HG03135 (cell line): Measurements from ENCODE around the gene ACADVL.
"Not testable (repeated sequence)": the region's sequence is repeated elsewhere in the genome, so short reads cannot be mapped to it uniquely, and the experiment has no call there.

Experiments
- ATAC-seq: cut with Tn5 transposase; IDR thresholded peaks from one replicate; pipeline ENCODE4 v1.9.1; 2021; ENCODE audit warnings: mild to moderate bottlenecking, moderate library complexity; ENCODE audit not compliant: unreplicated experiment

Gene ACADVL

DNA sequence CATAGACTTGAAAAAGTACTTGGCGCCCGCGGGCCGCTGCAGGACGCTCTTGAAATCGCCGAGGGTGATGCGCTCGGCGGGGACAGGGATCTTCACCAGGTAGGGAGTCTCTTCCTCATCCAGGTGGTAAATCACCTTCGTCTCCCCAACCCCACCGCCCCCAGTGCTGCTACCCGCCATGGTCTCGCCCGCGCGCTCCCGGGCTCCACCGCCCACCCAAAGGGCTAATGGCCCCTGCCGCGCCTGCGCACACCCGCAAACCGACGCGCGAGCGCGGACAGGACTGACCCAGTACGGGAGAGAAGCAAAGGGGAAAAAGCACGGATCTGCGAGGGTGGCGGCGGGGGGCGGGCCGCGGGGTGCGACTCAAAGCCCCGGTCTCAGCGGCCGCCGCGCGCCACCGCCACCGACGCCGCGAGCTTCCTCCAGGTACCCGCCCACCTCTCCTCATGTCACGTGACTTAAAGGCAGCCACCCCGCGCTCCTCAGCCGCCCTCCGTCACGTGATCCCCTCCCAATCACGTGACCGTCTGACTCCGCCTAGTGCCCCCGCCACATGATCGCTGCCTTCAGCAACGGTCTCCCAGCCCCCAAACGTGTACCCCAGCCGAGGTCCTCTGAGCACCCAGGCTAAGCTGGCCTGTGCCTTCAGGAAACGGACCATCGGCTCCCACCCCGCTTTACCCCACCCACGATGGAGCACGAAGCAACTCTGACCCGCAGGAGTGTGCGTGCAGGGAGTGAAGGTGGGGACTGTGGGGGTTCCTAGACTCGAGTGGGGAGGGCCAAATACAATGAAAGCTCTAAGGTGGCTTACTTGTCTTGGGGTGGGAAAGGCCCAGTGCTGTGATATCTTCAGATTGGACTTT is 14.6 kb downstream of the ACADVL start, which contains the start of gene DVL2:
DVL2 (minus strand) TSS at position 435 of the 869 bp plus-strand sequence; CDS start at position 180, 255 bp downstream.
- ATAC-seq: peak; percentile 48

DNA sequence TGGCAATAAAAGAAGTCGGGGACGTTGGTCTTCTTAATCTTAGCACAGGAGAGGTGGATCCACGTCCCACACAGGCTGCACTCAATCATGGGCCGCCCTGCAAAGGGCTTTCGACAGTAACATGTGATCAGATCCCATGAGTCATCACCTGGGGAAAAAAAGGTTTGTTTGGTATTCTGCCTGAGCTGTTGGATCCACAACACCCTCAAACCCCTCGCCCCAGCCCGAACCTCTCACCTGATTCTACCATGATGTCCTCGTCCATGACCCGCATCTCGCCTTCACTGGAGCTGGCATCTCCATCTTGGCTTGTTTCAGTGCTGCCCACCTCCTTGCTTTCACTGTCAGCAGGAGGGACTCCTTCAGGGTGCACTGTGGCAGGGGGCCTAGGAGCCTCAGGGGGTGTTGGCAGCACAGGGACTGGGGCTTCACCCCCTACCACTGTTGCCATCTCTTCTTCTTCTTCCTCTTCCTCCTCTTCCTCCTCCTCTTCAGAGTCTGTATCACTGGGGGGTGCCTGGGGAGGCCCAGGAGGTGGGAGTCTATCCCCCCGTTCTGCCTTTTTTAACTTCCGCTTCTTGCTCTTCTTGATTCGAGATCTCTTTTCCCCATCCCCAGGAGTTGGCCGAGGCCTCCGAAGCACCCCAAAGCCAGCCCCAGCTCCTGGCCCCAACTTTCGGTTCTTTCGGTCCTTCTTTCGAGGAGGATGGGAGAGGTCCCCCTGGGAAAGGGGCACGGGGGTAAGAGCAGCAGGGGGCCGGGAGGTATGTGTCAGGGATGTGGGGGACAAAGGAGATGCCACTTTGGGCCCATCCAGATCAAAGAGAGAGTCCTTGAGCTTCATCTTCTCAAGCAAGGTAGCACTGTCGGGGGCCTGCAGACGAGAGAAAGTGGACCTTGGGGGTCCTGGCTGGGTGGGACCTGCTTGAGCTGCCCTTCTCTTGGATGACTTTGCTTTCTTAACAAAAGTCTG is 16.2 kb downstream of the ACADVL start:
- ATAC-seq: no peak

DNA sequence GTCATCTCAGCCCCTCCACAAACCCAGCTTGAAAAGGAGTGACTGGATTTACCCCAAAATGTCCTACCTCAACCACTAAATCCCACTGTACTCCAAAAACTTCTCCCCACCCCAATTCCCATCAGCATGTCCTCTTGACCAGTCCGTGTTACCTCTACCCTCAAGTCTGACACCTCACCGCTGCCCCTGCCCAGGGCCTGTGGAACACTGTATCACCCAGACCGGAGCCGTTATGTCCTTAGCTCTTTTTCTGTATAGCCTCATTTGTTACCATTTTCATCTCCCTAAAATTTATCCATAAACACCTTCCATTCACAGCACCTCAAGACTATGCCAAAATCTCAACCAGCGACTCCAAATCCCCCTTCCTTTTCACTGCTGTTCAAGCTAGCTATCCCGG is 17.1 kb downstream of the ACADVL start:
- ATAC-seq: no peak

DNA sequence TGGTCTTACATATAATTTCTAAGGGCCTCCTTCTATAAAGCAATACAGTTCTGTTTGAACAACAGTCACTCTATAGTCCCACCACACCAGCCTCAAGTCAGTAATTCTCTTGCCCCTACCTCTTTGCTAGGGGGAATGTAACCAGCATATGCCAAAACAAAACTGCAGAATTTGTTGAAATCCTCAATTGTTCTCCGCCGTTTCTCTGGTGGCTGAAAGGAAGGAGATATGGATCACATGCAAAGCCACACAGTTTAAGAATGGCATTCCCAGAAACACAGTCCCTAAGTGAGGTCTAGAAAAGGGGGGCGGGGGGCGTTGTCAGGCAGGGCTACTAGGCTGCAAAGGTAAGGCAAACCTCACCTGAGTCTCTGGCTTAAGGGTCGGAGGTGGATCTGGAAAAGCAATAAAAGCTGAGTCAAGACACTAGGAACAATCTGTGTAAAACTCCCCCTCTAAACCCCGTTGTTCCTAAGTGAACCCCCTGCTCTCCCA is 17.6 kb downstream of the ACADVL start:
- ATAC-seq: no peak

DNA sequence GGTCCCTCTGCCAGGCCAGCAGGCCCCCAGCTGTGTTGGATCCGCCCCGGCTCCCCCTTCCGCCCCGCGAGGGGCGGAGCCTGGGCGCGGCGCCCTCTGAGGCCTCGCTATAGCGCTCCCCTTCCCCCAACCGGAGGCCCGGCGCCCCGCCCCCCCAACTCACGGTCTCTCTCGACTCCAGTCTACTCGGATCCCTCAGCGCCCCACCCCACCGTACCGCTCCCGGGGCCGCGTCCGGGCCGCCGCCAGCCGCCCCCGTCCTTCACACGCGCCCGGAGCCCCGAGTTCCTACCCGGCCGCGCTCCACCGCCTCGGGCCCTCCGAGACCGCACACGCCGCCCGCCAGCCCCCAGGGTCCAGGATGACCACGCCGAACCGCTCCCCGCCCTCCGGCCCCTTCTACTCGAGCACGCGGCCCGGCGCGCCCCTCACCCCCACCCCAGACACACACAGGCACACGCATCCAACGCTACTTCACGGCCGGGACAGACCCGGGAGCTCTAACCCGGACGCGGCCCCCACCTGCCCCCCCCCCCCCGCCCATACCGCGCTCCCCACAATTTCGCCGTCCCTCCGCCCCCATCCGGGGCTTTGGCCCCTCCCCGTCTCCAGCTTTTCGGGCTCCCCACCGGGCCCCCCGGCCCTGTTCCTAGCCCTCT is 18.2 kb downstream of the ACADVL start:
- no peak for ATAC-seq

DNA sequence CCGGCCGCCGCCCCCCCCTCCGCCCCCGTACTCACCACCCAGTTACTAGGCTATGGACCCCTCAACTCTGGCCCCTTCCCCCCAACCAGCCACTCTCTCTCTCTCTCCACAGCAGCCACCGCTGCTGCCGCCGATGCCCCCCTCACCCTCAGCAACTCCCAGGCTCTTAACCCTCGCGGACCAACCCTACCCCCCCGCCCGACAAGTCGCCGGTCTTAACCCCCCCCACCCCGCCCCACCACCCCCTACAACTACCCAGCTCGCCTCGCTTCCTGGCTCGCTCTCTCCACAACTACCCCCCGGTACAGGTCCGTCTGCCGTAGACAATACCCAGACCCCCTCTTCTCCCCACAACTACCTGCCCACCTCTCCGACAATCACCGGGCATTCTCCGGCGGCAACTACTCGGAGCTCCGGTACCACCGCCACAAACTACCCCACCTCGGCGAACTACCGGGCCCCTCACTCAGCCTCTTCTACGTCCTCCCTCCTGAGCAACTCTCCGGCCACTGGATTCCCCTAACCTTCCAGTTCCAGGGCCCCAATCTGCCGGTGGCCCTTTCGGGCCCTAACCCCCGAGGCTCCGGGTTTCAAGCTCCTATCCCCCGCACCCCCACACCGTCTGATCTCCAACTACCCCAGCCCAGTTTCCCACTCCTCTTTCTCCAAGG is 18.8 kb downstream of the ACADVL start:
- no peak for ATAC-seq

DNA sequence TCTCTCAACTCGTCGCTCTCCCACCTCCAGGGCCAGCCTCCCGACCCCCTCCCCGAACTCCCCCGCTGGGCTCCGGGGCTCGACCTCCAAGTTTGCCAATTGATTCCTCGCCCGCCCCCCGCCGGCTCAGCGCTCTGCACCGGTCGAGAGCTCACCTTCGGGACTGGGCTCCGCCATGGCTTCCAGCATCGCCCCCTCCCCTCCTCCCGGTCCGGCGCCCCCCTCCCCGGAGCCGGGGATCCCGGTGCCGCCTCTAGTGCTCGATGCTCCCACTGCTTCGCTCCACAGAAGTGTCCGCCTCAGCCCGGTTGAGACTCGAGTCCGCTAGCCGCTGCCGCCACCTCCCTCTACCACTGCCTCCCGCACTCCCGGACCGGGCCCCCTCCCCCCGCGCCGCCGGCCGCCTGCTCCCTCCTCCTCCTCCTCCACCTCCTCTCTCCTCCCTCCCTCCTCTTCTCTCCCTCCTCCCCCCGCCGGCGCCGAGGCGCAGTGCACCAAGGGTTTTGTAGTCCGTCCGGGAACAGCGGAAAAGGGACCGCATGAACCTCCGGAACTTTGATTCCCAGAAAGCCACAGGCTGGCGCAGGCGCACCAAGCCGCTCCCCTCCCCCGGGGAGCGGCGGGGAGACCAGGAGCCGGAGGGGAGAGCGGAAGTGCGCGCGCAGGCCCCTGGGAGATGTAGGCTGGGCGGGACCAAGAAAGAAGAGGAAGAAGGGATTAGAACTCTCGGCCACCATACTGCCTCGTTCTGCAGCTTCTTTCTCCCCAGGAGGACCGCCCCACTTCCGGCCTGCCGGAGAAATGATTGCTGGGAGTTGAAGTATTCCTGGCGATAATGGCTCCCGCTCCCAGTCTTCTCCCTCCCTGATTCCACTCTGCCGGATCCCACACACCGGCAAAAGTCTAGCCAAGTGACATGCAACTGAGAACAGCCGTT is 19.6 kb downstream of the ACADVL start, which contains the start of gene PHF23:
PHF23 (minus strand) TSS at position 367 of the 937 bp plus-strand sequence; CDS start at position 189, 178 bp downstream.
- ATAC-seq: peak; percentile 44

DNA sequence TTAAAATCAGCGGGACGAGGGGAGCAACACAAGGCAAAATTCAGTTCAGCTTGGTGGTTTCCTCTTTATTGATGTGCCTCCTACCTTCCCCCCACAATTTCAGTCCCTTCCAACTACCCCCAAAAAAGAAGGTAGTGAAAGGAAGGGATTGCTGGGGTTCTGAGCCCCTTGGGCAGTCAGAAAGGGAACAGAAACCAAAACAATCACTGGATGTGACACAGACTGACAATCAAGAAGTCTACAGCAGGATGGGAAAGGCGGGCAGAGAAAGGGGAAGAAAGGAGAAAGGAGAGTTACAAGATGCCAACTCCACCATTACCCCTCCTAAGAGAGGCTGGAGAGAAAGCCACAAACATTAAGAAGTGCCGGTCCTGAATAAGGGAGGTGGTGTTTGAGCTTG is 20.6 kb downstream of the ACADVL start:
- no peak for ATAC-seq

DNA sequence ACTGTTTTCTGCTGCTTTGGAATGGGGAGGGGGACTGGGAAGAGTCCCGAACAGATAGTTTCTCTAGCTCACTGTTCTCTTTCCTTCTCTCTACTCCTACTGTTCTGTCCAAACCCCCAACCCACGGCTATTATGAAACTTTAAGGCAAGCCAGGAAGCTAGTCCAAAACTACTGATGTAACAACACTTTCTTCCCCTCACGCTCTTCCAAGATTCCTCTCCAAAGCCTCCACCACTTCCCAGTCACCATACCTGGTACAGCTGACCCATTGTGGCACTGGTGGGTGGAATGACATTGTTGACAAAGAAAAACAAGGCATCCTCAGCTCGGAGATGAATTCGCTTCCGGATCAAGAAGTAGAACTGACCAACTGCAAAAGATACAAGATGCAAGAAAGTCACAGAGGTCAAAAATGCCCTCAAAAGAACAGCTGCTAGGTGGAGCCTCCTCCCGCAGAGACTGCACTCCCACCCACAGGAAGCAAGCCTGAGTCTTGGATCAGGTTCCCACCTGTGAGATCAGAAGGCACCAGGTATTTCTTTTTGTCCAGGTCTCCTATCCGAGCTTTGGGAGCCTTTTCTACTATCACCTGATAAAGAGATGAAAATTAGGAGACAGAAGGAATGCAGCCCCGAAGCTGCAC is 21.5 kb downstream of the ACADVL start:
- ATAC-seq: no peak

DNA sequence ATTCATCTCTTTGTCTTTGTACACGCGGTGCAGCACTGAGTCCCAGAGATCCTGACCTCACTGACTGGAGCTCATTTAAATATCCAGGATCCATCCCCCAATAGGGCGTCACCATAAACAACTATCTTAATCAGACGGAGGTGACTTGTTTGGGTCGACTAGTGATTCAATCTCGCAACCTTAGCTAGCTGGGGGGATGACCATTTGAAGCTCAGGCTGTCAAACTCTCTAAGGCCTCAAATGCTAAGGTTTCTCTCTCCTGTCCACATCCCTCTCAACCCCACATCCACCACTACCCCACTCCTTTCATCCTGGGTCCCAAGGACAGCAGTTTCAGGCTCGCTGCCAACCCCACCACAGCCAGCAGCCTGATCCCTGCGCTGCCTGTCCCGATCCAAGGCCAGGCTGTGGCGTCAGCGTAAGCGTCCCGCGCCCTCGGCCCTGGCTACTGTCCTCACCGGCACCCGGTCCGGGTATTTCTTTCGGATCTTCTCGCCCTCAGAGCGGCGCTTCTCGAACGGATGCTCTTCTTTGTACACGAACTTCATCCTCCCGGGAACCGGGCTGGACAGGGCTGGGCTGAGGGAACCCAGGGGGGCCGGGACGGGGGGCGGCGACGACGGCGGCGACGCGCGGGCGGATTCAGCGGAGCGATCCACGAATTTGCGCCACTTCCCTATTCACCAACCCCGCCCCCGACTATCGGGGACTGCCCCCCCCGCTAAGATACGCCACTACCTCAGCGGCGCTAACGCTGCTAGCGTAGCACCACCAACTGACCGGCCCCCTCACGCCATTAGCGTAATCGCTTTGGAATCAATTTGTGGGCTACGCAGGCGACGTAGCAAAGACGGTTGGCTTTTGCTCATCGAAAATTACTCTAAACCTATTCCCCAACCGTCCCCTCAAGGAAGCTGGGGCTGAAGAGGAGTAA is 22.3 kb downstream of the ACADVL start, which contains the start of gene GABARAP:
GABARAP (minus strand) TSS at position 667 of the 934 bp plus-strand sequence; CDS start at position 548, 119 bp downstream.
- ATAC-seq: peak; percentile 26

DNA sequence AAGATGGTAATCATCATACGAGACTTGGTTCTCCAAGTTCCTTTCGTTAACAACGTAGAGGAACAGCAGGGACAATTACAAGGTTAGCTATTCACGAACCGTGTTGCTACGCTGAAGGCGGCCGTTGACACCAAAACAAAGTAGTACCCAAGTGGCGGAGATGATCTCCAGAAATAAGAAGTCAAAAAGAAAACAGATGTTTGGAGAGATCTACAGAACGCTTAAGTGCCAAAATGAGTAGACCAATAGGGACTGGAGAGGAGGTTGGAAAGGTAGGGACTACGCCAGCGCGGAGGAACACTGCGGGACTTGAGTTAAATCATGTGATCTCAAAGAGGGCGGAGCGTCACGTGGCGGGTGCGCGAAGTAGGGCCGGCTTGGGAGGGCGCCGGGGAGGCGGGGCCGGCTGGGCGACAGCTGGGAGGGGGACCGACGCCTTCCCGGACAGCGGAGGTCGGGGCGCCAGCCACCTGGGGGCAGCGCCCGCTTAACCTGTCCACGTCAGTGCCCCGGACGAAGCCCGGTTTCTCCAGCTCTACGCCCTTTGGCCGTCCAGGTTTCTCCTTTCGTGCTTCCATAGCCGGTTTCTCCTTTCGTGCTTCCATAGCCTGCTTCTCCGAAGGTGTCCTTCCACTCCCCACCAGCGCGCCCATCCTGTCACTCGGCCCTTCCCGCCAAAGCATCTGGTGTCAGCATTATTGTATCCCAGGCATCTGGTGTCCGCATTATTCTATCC is 23.1 kb downstream of the ACADVL start:
- ATAC-seq: peak; percentile 45

DNA sequence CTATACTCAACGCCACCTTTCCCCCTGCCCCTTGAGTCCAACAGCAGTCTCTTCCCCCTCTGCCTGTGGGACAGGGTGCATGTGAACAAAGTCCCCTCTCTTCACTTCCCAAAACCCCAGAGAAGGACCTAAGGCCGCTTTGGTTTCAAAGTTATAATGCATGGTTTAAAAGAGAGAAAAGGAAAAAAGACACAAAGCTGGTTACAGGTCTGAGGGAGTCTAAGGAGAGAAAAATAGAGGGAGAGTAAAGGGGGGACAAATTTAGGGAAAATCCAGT is 23.7 kb downstream of the ACADVL start:
- ATAC-seq: no peak

DNA sequence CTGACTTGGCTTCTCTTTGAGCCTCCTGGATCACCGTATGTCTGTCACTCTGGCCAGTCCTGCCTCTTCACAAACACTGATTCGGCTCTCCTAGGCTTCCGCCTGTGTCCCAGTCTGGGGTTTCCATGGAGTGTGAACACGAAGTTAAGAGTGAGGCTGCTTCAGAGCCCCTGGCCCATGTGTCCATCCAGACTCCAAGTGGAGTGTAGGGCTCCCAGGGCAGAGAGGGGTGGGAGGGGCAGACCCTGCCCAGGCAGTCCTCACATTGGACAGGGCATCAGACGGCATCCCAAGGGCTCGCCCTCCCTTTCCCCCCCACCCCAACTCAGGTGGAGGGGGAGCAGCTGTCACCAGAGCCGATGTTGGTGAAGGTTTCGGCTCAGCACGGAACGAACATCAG is 24.1 kb downstream of the ACADVL start:
- ATAC-seq: not testable (repeated sequence)

DNA sequence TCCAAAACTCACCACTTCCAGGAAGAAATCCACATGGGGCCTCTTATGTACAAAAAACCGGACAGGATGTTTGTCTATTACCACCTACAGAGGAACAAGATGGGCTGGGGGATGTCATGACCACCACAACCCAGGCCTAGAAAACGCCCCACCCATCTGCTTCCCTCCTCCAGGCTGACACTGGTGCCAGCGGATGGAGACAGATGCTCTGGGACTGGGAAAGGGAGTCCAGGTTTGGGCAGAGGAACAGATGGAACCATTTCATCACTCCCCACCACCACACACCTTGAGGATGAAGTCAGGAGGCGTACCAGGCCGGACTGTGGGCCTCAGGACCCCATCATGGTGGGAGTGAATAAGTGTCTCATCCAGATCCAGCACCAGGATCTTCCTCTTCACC is 27.0 kb downstream of the ACADVL start:
- ATAC-seq: no peak

DNA sequence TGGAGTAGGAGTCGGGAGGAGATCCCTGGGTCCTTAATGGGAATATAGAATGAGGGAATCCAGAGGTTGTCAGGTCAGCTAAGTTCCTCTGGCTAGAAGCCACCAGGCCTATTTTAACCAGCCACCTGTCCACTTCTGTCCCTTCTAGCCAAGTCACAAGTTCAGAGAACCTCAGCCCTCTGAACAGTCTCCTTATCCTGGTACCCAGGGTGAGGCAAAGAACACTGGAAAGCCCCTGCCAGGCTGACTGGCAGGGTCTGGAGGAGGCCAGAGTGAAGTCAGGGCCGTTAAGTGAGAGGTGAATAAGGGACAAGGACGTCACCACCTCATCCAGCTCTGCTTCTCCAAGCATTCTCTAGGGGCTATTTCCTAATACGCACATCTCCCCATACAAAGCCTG is 29.1 kb downstream of the ACADVL start:
- no peak for ATAC-seq

DNA sequence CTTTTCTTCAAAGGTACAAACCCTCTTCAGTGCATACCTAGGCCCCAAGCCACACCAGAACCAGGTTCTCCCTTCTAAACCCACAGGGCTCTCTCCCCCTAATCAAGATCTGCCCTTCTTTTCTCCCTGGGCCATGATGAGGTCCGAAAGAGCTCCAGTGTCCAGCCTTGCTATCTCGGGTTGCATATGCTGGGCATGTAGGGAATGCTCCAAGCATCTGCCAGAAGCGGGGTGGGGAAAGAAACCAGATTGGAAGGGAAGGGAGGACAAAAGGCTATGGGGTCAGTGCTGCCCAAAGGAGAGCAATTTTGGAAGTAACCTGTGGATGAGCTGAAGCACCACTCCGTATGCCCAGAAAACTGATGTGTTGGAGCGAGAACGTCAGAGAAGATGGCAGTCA is 29.5 kb downstream of the ACADVL start:
- no peak for ATAC-seq

DNA sequence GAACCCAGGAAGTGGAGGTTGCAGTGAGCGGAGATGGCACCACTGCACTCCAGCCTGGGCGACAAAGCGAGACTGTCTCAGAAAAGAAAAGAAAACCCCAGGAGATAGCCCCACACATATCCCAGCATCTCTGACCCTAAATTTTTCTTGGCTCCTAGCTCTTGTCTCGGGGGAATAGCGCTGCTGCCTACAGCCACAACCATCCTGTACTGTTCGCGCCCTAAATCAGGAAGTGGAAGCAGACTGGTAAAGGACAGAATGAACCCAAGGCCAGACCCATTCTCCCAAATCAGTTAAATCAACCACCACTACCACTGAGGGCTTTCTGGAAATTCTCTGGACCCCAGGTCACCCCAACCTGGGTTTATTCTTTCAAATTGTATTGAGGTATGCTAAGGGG is 30.1 kb downstream of the ACADVL start:
- ATAC-seq: no peak
